ENCODE measurements around the gene ADCY4. TPM values are rescaled to one million over a fixed set of nuclear protein-coding genes. Genes with fewer than 3 reads are reported as not detected.

The ADCY4 gene
- total and polyA plus RNA-seq, 2 of the 13 experiments (the other 11 are each of a cell fraction or from before 2014, with no cell fraction given), result 0.03 TPM; not detected in 1

GRCh38 chr14:24365600-24366412 lies 30.9 kb upstream of the ADCY4 start (continued):
- peak; percentile 68; the same call in 1 of the 2 replicates for TF ChIP-seq ZBED4 (CRISPR knock-in tag; IDR thresholded peaks at IDR 0.05; ENCODE audit: borderline replicate concordance)
- TF ChIP-seq CBX5 (CRISPR knock-in tag; IDR thresholded peaks at IDR 0.05; ENCODE audit: borderline replicate concordance), result peak; percentile 97
- no peak for TF ChIP-seq ZNF558 (CRISPR knock-in tag; IDR thresholded peaks at IDR 0.05; ENCODE audit: borderline replicate concordance)
- TF ChIP-seq ZNF879 (CRISPR knock-in tag; IDR thresholded peaks at IDR 0.05), result no peak
- peak; percentile 68 for TF ChIP-seq TAF15 (IDR thresholded peaks at IDR 0.05; ENCODE audit: low read depth, low read length, poor library complexity, severe bottlenecking)
- 0 out of 2 replicates have a peak, but pooled peaks have one; percentile 26 for TF ChIP-seq TAF1 (CRISPR knock-in tag; IDR thresholded peaks at IDR 0.05)
- TF ChIP-seq, protein P1, sequence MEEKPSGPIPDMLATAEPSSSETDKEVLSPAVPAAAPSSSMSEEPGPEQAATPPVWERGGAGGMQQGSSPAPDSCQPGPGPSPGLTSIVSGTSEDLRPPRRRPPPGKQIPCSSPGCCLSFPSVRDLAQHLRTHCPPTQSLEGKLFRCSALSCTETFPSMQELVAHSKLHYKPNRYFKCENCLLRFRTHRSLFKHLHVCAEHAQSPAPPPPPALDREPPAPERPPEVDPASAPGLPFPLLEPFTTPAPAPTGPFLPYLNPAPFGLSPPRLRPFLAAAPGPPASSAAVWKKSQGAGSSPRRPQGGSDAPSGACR (CRISPR knock-in tag; IDR thresholded peaks at IDR 0.05), result peak; percentile 82; the same call in 1 of the 2 replicates
- TF ChIP-seq JUN (CRISPR knock-in tag; IDR thresholded peaks at IDR 0.05), result no peak; the same call in 1 of the 2 replicates
- TF ChIP-seq MLX (CRISPR knock-in tag; IDR thresholded peaks at IDR 0.05), result peak; percentile 71; the same call in 1 of the 2 replicates
- TF ChIP-seq MEIS2 (CRISPR knock-in tag; IDR thresholded peaks at IDR 0.05), result peak; percentile 38; the same call in 1 of the 2 replicates
- TF ChIP-seq KDM1A (CRISPR knock-in tag; IDR thresholded peaks at IDR 0.05), result peak; percentile 34; the same call in 1 of the 2 replicates
- 0 out of 2 replicates have a peak, but pooled peaks have one; percentile 21 for TF ChIP-seq ZNF775 (CRISPR knock-in tag; IDR thresholded peaks at IDR 0.05; ENCODE audit: borderline replicate concordance)
- no peak for TF ChIP-seq RBAK (CRISPR knock-in tag; IDR thresholded peaks at IDR 0.05)
- peak; percentile 68; the same call in 1 of the 2 replicates for TF ChIP-seq ARHGAP35 (CRISPR knock-in tag; IDR thresholded peaks at IDR 0.05; ENCODE audit: borderline replicate concordance)
- TF ChIP-seq TEF (CRISPR knock-in tag; IDR thresholded peaks at IDR 0.05), result no peak
- no peak for TF ChIP-seq MTA3 (CRISPR knock-in tag; IDR thresholded peaks at IDR 0.05)
- no peak for TF ChIP-seq ELF4 (CRISPR knock-in tag; IDR thresholded peaks at IDR 0.05; ENCODE audit: borderline replicate concordance)
- peak; percentile 93; the same call in 1 of the 2 replicates for TF ChIP-seq ZNF792 (CRISPR knock-in tag; IDR thresholded peaks at IDR 0.05)
- no peak for TF ChIP-seq ZNF296 (CRISPR knock-in tag; conservative IDR thresholded peaks at IDR 0.05)
- TF ChIP-seq ZNF431 (CRISPR knock-in tag; IDR thresholded peaks at IDR 0.05; ENCODE audit: borderline replicate concordance, low read depth), result no peak

Measured in HepG2 (cell line).